ENCODE measurements around the gene VCAM1. TPM values are rescaled to one million over a fixed set of nuclear protein-coding genes. Genes with fewer than 3 reads are reported as not detected.

Gene VCAM1
- total and polyA plus RNA-seq, 7 donors, result 1.8 to 18.9 (median 6.7) TPM

GRCh38 chr1:100786870-100787269 is 67.3 kb downstream of the VCAM1 start:
- H3K27ac ChIP-seq, result no peak overlapping the region
- no peak overlapping the region for H3K4me3 ChIP-seq
- no peak for DNase-seq
- intact Hi-C loops (cut with DNase I), result no loop called here
- no peaks in the 10 kb centered on the region for H3K27me3 ChIP-seq
- H3K4me1 ChIP-seq, result no peaks in the 10 kb centered on the region
- WGBS, 2 donors, result 81 to 85% methylated on average over 2 of the region's 2 CpGs
- H3K36me3 ChIP-seq, result no peaks in the 10 kb centered on the region
- TF ChIP-seq POLR2AphosphoS5 (IDR thresholded peaks at IDR 0.05), result no peak
- no peak for TF ChIP-seq POLR2A (IDR thresholded peaks at IDR 0.05)
- TF ChIP-seq EP300 (IDR thresholded peaks at IDR 0.05), result no peak
- TF ChIP-seq CTCF (IDR thresholded peaks at IDR 0.05), result no peak
- peaks cover 0 to 3% (median 0%) of the 10 kb centered on the region in 4 donors for H3K9me3 ChIP-seq

Other genes starting within 250 kb of the VCAM1 start
- gene GPR88, start 181.6 kb upstream of the VCAM1 start, total RNA-seq, result 1 to 10 TPM in 3 of 4 donors, under 1 TPM in 1; 0.83 to 5.7 (median 3.3) TPM
- under 1 TPM in 1 of 3 donors, not detected in 2; 0.20 TPM for gene GPR88, start 181.6 kb upstream of the VCAM1 start, polyA plus RNA-seq
- gene EXTL2, start 175.1 kb downstream of the VCAM1 start, total RNA-seq, result 10 to 100 TPM; 13.3 to 20.3 (median 15.1) TPM
- gene EXTL2, start 175.1 kb downstream of the VCAM1 start, polyA plus RNA-seq, result 1 to 10 TPM; 1.4 to 3.8 (median 1.8) TPM
- gene SLC30A7, start 176.3 kb downstream of the VCAM1 start, total RNA-seq, result 10 to 100 TPM; 10.9 to 16.7 (median 14.1) TPM
- 1 to 10 TPM in 2 of 3 donors, under 1 TPM in 1; 0.92 to 6.7 (median 1.8) TPM for gene SLC30A7, start 176.3 kb downstream of the VCAM1 start, polyA plus RNA-seq

Measured in sigmoid colon (tissue), 7 donors.